RWPE1 (cell line): ENCODE measurements around the gene CCDC170.

Experiments used
- CTCF ChIA-PET: fragments of 350-600 bp; sonication (Branson Sonifier 250); formaldehyde crosslinking; extraction: SDS; loops from one replicate; lab custom pipeline; 2021; lab: Yijun Ruan, JAX
- POLR2A ChIA-PET: fragments of 400-600 bp; formaldehyde crosslinking; extraction: SDS; loops from one replicate; lab custom pipeline; 2020; ENCODE audit warnings: antibody characterized with exemption; ENCODE audit not compliant: low non-redundant PET; lab: Yijun Ruan, JAX
- DNase-seq: peaks from one replicate; pipeline ENCODE4 v3.0.0; 2012; ENCODE audit warnings: low spot score
- H3K27ac ChIP-seq: fragments of 450-650 bp; 2 replicates; pipeline ENCODE4 v1.5.1; 2017
- TF ChIP-seq, protein P1 (sequence below): fragments of 450-650 bp; conservative IDR thresholded peaks from 2 replicates; pipeline ENCODE4 v1.5.1; 2017; ENCODE audit warnings: low read depth, mild to moderate bottlenecking

The CCDC170 gene

DNA sequence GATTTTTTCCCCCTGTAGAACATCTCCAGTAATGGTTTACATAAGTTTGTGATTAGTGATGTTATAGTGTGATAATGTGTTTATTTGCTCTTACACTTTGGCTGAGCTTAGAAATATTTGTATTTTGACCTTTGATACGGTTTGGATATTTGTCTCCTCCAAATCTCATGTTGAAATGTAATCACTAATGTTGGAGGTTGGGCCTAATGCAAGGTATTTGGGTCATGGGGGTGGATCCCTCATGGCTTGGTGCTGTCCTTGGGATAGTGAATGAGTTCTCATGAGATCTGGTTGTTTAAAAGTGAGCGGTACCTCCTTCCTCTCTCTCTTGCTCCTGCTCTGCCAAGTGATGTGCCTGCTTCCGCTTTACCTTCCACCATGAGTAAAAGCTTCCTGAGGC lies 147.2 kb downstream of the CCDC170 start:
- ChIA-PET CTCF (no interaction called here), POLR2A (no interaction called here)
- no peak overlapping the region for H3K27ac ChIP-seq
- TF ChIP-seq, protein P1, sequence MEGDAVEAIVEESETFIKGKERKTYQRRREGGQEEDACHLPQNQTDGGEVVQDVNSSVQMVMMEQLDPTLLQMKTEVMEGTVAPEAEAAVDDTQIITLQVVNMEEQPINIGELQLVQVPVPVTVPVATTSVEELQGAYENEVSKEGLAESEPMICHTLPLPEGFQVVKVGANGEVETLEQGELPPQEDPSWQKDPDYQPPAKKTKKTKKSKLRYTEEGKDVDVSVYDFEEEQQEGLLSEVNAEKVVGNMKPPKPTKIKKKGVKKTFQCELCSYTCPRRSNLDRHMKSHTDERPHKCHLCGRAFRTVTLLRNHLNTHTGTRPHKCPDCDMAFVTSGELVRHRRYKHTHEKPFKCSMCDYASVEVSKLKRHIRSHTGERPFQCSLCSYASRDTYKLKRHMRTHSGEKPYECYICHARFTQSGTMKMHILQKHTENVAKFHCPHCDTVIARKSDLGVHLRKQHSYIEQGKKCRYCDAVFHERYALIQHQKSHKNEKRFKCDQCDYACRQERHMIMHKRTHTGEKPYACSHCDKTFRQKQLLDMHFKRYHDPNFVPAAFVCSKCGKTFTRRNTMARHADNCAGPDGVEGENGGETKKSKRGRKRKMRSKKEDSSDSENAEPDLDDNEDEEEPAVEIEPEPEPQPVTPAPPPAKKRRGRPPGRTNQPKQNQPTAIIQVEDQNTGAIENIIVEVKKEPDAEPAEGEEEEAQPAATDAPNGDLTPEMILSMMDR: no peak
- no peak for DNase-seq

DNA sequence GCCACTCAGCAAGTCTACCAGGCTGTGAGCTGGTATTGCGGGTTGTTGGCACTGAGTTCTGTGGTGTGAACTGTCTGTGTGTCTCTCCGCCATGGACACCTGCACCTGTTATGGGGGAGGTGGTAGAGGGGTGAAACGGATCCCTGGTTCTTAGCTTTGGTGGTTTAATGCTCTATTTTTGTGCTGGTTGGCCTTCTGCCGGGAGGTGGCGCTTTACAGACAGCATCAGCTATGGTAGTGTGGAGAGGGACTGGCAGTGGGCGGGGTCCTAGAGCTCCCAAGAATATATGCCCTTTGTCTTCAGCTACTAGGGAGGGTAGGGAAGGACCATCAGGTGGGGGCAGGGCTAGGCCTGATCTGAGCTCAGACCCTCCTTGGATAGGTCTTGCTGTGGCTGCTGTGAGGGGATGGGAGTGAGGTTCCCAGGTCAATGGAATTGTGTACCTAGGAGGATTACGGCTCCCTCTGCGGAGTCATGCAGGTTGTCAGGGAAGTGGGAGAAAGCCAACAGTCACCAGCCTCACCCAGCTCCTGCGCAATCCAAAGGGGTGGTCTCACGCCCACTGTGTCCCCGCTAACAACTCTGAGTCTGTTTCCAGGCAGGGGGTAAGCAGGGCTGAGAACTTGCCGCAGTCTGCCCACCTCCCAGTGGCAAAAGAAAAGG lies 154.3 kb downstream of the CCDC170 start:
- no peak for DNase-seq
- no peak overlapping the region for H3K27ac ChIP-seq
- TF ChIP-seq, protein P1: no peak
- POLR2A ChIA-PET: no interaction called here
- CTCF ChIA-PET: interaction anchor here (0.6 to 0.7 kb wide), 3 partner anchors 177 to 1558 kb away, joined by 3 to 7 read pairs (median 4); no protein-coding TSS in a partner anchor

DNA sequence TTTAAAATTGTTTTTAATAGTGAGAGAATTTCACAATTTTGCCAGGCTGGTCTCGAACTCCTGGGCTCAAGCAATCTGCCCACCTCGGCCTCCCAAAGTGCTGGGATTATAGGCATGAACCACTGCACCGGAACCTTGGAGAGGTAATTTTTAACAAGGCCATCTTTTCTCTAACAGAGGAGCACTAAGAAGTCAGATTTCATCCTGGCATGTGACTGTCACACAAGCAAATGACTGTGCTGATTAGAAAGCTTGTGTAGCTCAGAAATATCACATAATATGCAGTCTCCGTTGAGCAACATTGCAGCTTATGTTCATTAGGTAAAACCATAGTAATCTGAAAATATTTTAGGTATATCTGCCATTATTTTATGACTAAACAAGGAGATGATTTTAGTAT lies 156.0 kb downstream of the CCDC170 start:
- ChIA-PET POLR2A (no interaction called here), CTCF (interaction anchor here (0.6 kb wide), 1 partner anchor 1808 kb away, joined by 4 read pairs; no protein-coding TSS in a partner anchor)
- no peak for DNase-seq
- no peak overlapping the region for H3K27ac ChIP-seq
- TF ChIP-seq, protein P1: no peak

DNA sequence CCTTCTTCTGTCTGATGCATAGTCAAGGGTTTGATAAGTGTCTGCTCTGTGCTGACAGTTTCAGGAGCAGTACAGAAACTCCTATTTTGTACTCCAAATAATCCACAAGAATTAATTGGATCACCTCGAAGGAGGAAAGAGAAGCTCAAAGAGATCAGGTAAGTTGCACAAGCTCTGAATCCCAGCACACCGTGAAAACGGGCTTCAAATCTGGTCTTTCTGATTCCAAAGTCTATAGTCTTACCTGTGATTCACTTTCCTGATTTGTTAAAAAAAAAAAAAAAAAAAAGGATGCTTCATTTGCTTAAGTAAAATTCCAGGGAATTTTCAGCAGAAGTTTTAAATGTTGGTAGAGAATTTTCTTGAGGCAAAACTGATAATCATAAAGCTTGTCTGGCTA lies 157.8 kb downstream of the CCDC170 start:
- TF ChIP-seq, protein P1: no peak
- CTCF ChIA-PET: no interaction called here
- H3K27ac ChIP-seq: no peak overlapping the region
- POLR2A ChIA-PET: no interaction called here
- no peak for DNase-seq

DNA sequence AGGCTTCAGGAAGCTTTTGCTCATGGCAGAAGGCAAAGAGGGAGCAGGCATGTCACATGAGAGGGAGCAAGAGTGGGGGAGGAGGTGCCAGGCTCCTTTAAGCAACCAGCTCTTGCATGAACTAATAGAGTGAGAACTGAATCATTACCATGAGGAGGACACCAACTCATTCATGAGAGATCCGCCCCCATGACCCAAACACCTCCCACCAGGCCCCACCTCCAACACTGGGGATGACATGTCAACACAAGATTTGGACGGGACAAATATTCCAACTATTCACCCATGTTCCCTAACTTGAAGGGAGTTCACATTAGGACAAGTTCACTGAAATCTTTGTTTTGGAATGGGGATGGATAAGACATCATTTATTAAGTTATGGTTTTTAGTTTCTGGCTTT lies 158.5 kb downstream of the CCDC170 start:
- peak; percentile 34 for DNase-seq
- ChIA-PET CTCF (interaction anchor here (0.5 to 0.7 kb wide), 2 partner anchors 80 to 731 kb away, joined by 3 to 4 read pairs; no protein-coding TSS in a partner anchor), POLR2A (no interaction called here)
- TF ChIP-seq, protein P1: no peak
- H3K27ac ChIP-seq: peak overlapping the region; percentile 53

- no peak overlapping the region for H3K27ac ChIP-seq
- TF ChIP-seq, protein P1: no peak
- no peak for DNase-seq
- CTCF ChIA-PET: interaction anchor here (0.6 kb wide), 1 partner anchor 1009 kb away, joined by 3 read pairs; no protein-coding TSS in a partner anchor
- POLR2A ChIA-PET: no interaction called here
These were observed 161.3 kb downstream of the CCDC170 start for GRCh38 chr6:151655099-151655498.
